Heart left ventricle (tissue), 16 donors: ENCODE data around the gene ZNF337. TPM values are rescaled to one million over a fixed set of nuclear protein-coding genes. Genes with fewer than 3 reads are reported as not detected.

ENCODE experiments used
- ATAC-seq, 4 donors: fragments of 200-7000 bp; cut with Tn5 transposase; one replicate each; pipeline ENCODE4 v1.9.1; 2020 to 2022; ENCODE audit warnings: moderate library complexity in 4 of 4, mild to moderate bottlenecking in 3 of 4, moderate number of reproducible peaks in 1 of 4
- DNase-seq, 5 donors: peaks; one replicate each; pipeline ENCODE4 v3.0.0-alpha.2; 2020
- H3K27ac ChIP-seq, 12 donors: fragments of 200-600 bp; sonication (generic) in 4 of 12; one replicate each; pipeline versions ENCODE4 v1.5.0 to v1.8.0; 2016 to 2022; ENCODE audit warnings: mild to moderate bottlenecking in 2 of 12
- H3K27me3 ChIP-seq, 9 donors: fragments of 200-600 bp; sonication (generic) in 2 of 9; one replicate each; pipeline versions ENCODE4 v1.5.1 to v1.8.0; 2016 to 2022; ENCODE audit warnings: mild to moderate bottlenecking in 3 of 9
- H3K36me3 ChIP-seq, 9 donors: fragments of 200-600 bp; sonication (generic) in 2 of 9; one replicate each; pipeline versions ENCODE4 v1.5.0 to v1.8.0; 2018 to 2022; ENCODE audit warnings: mild to moderate bottlenecking in 2 of 9
- H3K4me1 ChIP-seq, 12 donors: fragments of 200-600 bp; sonication (generic) in 4 of 12; one replicate each; pipeline versions ENCODE4 v1.5.0 to v1.8.0; 2016 to 2022; ENCODE audit warnings: mild to moderate bottlenecking in 3 of 12
- H3K4me3 ChIP-seq, 12 donors: fragments of 200-600 bp; sonication (generic) in 4 of 12; one replicate each; pipeline versions ENCODE4 v1.5.0 to v1.8.0; 2017 to 2022; ENCODE audit warnings: mild to moderate bottlenecking in 9 of 12, moderate library complexity in 4 of 12
- H3K9me3 ChIP-seq, 12 donors: fragments of 200-600 bp; sonication (generic) in 4 of 12; one replicate each; pipeline versions ENCODE4 v1.5.0 to v1.8.0; 2016 to 2022; ENCODE audit warnings: mild to moderate bottlenecking in 1 of 12
- POLR2A ChIP-seq, 2 donors: fragments of 450-650 bp; IDR thresholded peaks; one replicate each; pipeline ENCODE4 v1.6.1; 2017; ENCODE audit warnings: antibody characterized with exemption in 2 of 2, mild to moderate bottlenecking in 2 of 2, moderate library complexity in 2 of 2
- WGBS, 4 donors: extraction: QIAGEN DNeasy Blood & Tissue Kit in 2 of 4; methylation state at CpG; one replicate each; pipeline versions ENCODE4 v1.1.5 to v1.1.7; 2013 to 2018; 5-methylcytosine and 5-hydroxymethylcytosine counted together
- intact Hi-C, 10 donors: fragments of 100-400 bp; cut with DNase I; formaldehyde crosslinking; loops; one replicate each; pipeline versions ENCODE4 v1.11.1 to v1.14.2; 2022
- polyA plus RNA-seq, 2 donors: library from polyadenylated mRNA; stranded (reverse); fragments of 200-250 nt; gene quantifications; one replicate each; pipeline ENCODE4 v1.2.3, GENCODE V29; 2013
- total RNA-seq, 9 donors: library from RNA; depleted of rRNA in 2 of 9; stranded (reverse); fragments of >200 nt in 2 of 9; fragmentation: NEBNext Ultra II Directional in 3 of 9; extraction: Animal tissue kit (Norgen Biotek cat#: 25700) in 3 of 9; gene quantifications; one replicate each; pipeline versions ENCODE4 v1.1.0 to v1.2.4, GENCODE V29; 2016 to 2023
- TF ChIP-seq, protein P1 (sequence below), 12 donors: fragments of 200-600 bp; sonication (generic) in 4 of 12; IDR thresholded peaks; one replicate each; pipeline versions ENCODE4 v1.5.0 to v1.8.0; 2018 to 2022; ENCODE audit warnings: antibody characterized with exemption in 12 of 12, mild to moderate bottlenecking in 5 of 12
- donor health status: ischemic (EF 13 %, LVEDD 7.1; RV severe dilation, severe dysfunction).
- donor health status: healthy with polysubstance abuse.
- donor health status: DM: no; HTN: yes; CAD: no.
- donor health status: DM: no; HTN: no; CAD: no.
- donor health status: ischemic (EF 25% LVEDD 6.9; RV normal size, moderate dysfunction).
- donor health status: ischemic (EF 25% LVEDD 5.7; RV mildly dilated, moderate dysfunction).
- donor health status: healthy.
- donor health status: DM: yes; HTN: yes; CAD: no.
- donor health status: ischemic (EF 35%, LVEDD 5.7; RV mildly dilated, moderate dysfunction).
- donor health status: nonischemic (EF 11% LVEDD 7.7; RV severe dilation, severe dysfunction).
- donor health status: DM: yes; HTN: yes; CAD: no.
- donor health status: PGD.
- donor health status: ischemic (EF 29% LVEDD 5.4; RV normal size, mild dysfunction).
- donor health status: nonischemic (EF 23%, LVEDD 6.1; RV moderate dilation, normal function).

The ZNF337 gene
- total and polyA plus RNA-seq, 11 donors = 5.5 to 10.3 (median 6.5) TPM

DNA sequence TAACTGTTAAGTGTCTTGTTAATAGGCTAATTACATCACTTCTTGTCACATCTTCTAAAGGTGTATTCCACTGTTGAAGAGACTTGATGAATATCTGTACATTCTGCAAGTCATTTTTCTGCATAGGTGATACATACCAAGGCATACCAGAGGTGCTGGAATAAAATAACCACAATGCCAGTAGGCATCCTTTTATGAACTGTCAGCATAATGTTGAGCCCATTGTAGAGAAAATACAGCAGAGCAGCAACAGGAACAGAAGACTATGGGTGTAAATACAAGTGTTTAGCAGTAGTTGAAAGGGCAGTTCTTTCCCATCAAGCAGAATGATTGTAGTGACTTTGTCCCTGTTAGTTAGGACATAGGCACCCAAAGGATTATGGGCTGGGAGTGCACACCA lies 44.4 kb upstream of the ZNF337 start:
- no peak for ATAC-seq
- intact Hi-C loops = no loop called here
- peaks cover 0 to 5% (median 0%) of the 10 kb centered on the region in 12 donors for H3K9me3 ChIP-seq

GRCh38 chr20:25739615-25740320 lies 43.1 kb upstream of the ZNF337 start:
- no peaks in the 10 kb centered on the region for H3K27me3 ChIP-seq
- no peak for TF ChIP-seq POLR2A (IDR thresholded peaks at IDR 0.05)
- TF ChIP-seq, protein P1, sequence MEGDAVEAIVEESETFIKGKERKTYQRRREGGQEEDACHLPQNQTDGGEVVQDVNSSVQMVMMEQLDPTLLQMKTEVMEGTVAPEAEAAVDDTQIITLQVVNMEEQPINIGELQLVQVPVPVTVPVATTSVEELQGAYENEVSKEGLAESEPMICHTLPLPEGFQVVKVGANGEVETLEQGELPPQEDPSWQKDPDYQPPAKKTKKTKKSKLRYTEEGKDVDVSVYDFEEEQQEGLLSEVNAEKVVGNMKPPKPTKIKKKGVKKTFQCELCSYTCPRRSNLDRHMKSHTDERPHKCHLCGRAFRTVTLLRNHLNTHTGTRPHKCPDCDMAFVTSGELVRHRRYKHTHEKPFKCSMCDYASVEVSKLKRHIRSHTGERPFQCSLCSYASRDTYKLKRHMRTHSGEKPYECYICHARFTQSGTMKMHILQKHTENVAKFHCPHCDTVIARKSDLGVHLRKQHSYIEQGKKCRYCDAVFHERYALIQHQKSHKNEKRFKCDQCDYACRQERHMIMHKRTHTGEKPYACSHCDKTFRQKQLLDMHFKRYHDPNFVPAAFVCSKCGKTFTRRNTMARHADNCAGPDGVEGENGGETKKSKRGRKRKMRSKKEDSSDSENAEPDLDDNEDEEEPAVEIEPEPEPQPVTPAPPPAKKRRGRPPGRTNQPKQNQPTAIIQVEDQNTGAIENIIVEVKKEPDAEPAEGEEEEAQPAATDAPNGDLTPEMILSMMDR (IDR thresholded peaks at IDR 0.05) = no peak
- no peak for ATAC-seq
- no peak overlapping the region for H3K4me3 ChIP-seq
- intact Hi-C loops = no loop called here
- peaks cover 0 to 5% (median 0%) of the 10 kb centered on the region in 12 donors for H3K9me3 ChIP-seq
- DNase-seq = no peak
- no peak overlapping the region for H3K27ac ChIP-seq
- 74 to 87% (median 81%) methylated on average over 3 of the region's 3 CpGs for WGBS, 4 donors
- H3K4me1 ChIP-seq = no peaks in the 10 kb centered on the region
- H3K36me3 ChIP-seq = no peaks in the 10 kb centered on the region

More for the DNA sequence above, 44.4 kb upstream of the ZNF337 start:
- Histone ChIP-seq H3K27ac (no peak overlapping the region), H3K36me3 (no peaks in the 10 kb centered on the region), H3K27me3 (no peaks in the 10 kb centered on the region), H3K4me3 (no peak overlapping the region), H3K4me1 (no peaks in the 10 kb centered on the region)
- no peak for TF ChIP-seq POLR2A (IDR thresholded peaks at IDR 0.05)
- TF ChIP-seq, protein P1 (IDR thresholded peaks at IDR 0.05) = no peak
- no peak for DNase-seq

- no peaks in the 10 kb centered on the region for H3K27me3 ChIP-seq
- H3K9me3 ChIP-seq = peaks cover 0 to 5% (median 0%) of the 10 kb centered on the region in 12 donors
- no peaks in the 10 kb centered on the region for H3K36me3 ChIP-seq
- no peak for TF ChIP-seq POLR2A (IDR thresholded peaks at IDR 0.05)
- TF ChIP-seq, protein P1 (IDR thresholded peaks at IDR 0.05) = no peak
- no peak for ATAC-seq
- 95 to 99% (median 97%) methylated on average over 2 of the region's 2 CpGs for WGBS, 4 donors
- no peak overlapping the region for H3K4me3 ChIP-seq
- H3K4me1 ChIP-seq = no peaks in the 10 kb centered on the region
- H3K27ac ChIP-seq = no peak overlapping the region
- intact Hi-C loops = no loop called here
- DNase-seq = no peak
These were observed 41.5 kb upstream of the ZNF337 start for GRCh38 chr20:25738198-25738597.

GRCh38 chr20:25733903-25734302 lies 37.2 kb upstream of the ZNF337 start:
- no peak overlapping the region for H3K4me3 ChIP-seq
- no peak for ATAC-seq
- no peaks in the 10 kb centered on the region for H3K27me3 ChIP-seq
- no peak for DNase-seq
- H3K27ac ChIP-seq = no peak overlapping the region
- TF ChIP-seq, protein P1 (IDR thresholded peaks at IDR 0.05) = no peak
- TF ChIP-seq POLR2A (IDR thresholded peaks at IDR 0.05) = no peak
- H3K4me1 ChIP-seq = no peaks in the 10 kb centered on the region
- H3K9me3 ChIP-seq = peaks cover 0 to 5% (median 0%) of the 10 kb centered on the region in 12 donors
- H3K36me3 ChIP-seq = no peaks in the 10 kb centered on the region
- intact Hi-C loops = no loop called here
